Activated naive CD8-positive, alpha-beta T cell treated with anti-CD3 and anti-CD28 coated beads, Interleukin-2, amount 10 ng/mL, durations not matched to agents 7 days and 5 days (primary cell): ENCODE results near the gene NOX5. TPM values are rescaled to one million over a fixed set of nuclear protein-coding genes. Genes with fewer than 3 reads are reported as not detected.

ENCODE experiments used
- ATAC-seq: fragments of 150-1000 bp; cut with Tn5 transposase; one replicate; pipeline ENCODE4 v1.10.0; 2021; ENCODE audit warnings: low read depth, moderate library complexity
- POLR2A ChIA-PET: fragments of 350-600 bp; sonication (Branson Sonifier 250); formaldehyde crosslinking; loops from one replicate; lab custom pipeline; 2021; ENCODE audit warnings: antibody characterized with exemption; lab: Charles Lee
- DNase-seq: peaks from one replicate; pipeline ENCODE4 v3.0.0; 2021
- H3K27ac Mint-ChIP-seq: one replicate; pipeline ENCODE4 v1.8.0; 2022; ENCODE audit warnings: mild to moderate bottlenecking, mixed read lengths
- H3K27me3 Mint-ChIP-seq: one replicate; pipeline ENCODE4 v1.8.0; 2022; ENCODE audit warnings: mild to moderate bottlenecking, moderate library complexity, mixed read lengths
- H3K36me3 Mint-ChIP-seq: one replicate; pipeline ENCODE4 v1.8.0; 2021; ENCODE audit warnings: mild to moderate bottlenecking, mixed read lengths
- H3K4me1 Mint-ChIP-seq: one replicate; pipeline ENCODE4 v1.8.0; 2021; ENCODE audit warnings: mixed read lengths
- H3K4me3 Mint-ChIP-seq: one replicate; pipeline ENCODE4 v1.8.0; 2022; ENCODE audit warnings: mild to moderate bottlenecking, moderate library complexity, mixed read lengths
- H3K9me3 Mint-ChIP-seq: one replicate; pipeline ENCODE4 v1.8.0; 2021; ENCODE audit warnings: mixed read lengths
- total RNA-seq, 2 experiments: library from RNA; stranded (reverse); gene quantifications; one replicate each; pipeline ENCODE4 v1.2.3, GENCODE V29; 2021

NOX5 gene
- total RNA-seq, 2 experiments from 2014 or later: 0.06 TPM; not detected in 1

DNA sequence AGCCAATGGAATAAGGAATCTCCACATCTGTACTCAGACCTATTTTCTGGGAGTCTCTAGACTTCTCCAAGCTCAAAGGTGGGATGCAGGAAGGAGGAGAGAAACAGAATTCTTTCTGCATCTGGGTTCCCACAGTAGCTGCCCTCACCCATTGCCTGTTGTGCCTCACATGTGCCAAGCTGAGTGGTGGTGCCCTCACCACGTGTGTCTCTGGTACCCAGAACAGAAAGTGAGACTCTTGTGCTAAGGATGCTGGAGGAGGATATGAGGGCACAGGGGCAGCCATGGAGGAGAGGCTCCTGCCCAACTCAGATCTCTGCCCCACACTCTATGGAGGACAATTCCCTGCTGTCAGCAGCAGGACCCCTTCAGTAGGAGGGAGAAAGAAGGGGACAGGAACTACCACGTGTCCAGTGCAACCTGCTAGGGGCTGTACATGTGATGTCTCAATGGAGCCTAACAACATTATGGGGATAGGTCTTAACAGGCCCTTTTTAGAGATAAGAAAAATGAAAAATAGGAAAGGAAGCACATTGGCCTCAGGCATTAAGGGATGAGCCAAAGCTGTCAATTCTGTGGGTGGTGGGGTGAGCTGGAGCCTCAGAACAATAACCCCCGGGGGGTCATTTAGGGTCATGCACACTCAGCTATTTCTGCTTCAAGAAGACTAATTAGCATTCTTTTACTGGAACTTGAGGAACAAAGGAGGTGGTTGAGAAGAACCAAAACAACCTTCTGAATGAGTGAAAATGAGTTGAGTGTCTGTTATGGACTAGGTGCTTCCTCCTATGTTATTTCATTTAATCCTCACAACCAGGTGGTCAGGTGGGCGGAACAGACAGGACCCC, 16.3 kb upstream of the NOX5 start:
- H3K36me3 Mint-ChIP-seq: no peaks in the 10 kb centered on the region
- ATAC-seq (no peak), DNase-seq (no peak)
- no peak overlapping the region for H3K27ac Mint-ChIP-seq
- peaks cover 4% of the 10 kb centered on the region for H3K27me3 Mint-ChIP-seq
- no peaks in the 10 kb centered on the region for H3K9me3 Mint-ChIP-seq
- no peak overlapping the region for H3K4me3 Mint-ChIP-seq
- no peaks in the 10 kb centered on the region for H3K4me1 Mint-ChIP-seq
- POLR2A ChIA-PET: no interaction called here

- ATAC-seq (no peak), DNase-seq (no peak)
- POLR2A ChIA-PET: no interaction called here
- Mint-ChIP-seq H3K4me1 (no peaks in the 10 kb centered on the region), H3K36me3 (no peaks in the 10 kb centered on the region), H3K27ac (no peak overlapping the region), H3K9me3 (no peaks in the 10 kb centered on the region), H3K4me3 (no peak overlapping the region), H3K27me3 (peaks cover 4% of the 10 kb centered on the region)
These were observed 15.4 kb upstream of the NOX5 start for GRCh38 chr15:68999091-68999490.

DNA sequence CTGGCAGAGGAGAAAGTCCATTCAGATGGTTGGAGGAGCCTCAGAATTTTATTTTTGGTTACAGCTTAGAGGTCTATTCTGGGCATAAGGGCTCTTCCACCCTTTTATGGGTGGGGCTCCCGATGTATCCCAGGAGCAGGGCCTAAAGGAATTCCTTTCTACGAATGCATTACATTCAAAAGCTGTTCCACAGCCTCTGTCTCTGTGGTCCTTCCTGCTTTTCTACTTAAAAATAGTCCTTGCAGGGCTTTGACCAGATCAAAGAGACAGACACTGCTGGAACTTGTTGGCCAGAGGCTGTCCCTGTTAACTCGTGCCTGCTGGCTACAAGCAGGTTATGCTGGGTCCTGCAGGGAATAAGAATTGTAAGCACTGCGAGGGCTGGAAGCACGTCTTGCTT, 14.4 kb upstream of the NOX5 start:
- no peaks in the 10 kb centered on the region for H3K36me3 Mint-ChIP-seq
- no peaks in the 10 kb centered on the region for H3K4me1 Mint-ChIP-seq
- ATAC-seq (no peak), DNase-seq (no peak)
- peaks cover 8% of the 10 kb centered on the region for H3K27me3 Mint-ChIP-seq
- POLR2A ChIA-PET: no interaction called here
- H3K4me3 Mint-ChIP-seq: no peak overlapping the region
- no peak overlapping the region for H3K27ac Mint-ChIP-seq
- peaks cover 1% of the 10 kb centered on the region for H3K9me3 Mint-ChIP-seq

DNA sequence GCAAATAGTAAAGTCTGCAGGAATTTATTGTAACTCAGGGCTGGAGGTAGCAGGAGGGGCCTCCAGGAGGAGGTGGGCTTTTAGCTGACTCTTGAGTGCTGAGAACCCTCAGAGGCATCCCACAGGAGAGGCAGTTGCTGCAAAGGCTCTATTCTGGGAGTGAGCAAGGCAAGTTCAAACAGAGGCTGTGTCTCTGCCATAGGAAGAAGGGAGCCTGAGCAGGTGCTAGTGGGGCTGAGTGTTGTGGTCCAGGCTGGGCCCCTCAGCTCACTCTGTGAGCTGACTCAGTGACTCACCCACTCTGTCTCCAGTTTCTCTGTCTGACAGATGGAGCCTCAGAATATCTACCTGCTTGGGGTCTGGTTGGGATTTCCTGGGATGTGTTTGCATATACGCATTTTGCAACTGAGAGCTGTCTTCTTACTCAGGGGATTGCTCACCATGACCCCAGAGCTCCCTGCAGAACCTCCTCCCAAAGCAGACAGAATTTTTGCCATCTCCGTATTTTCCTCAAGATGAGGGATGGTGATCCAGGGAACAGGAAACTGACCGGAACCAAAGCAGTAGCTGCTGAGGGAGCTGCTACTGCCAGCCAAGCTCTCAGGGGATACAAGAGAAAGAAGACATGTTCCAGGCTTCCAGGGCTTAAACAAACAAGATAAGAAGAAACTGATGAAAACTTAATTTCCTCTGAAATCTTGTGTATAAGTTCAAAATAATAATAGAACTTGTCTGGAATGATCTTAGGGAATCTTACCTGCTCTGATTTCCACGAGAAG, 13.6 kb upstream of the NOX5 start:
- DNase-seq: no peak
- Mint-ChIP-seq H3K9me3 (peaks cover 1% of the 10 kb centered on the region), H3K4me3 (no peak overlapping the region), H3K27me3 (peaks cover 10% of the 10 kb centered on the region), H3K27ac (no peak overlapping the region), H3K4me1 (no peaks in the 10 kb centered on the region), H3K36me3 (no peaks in the 10 kb centered on the region)
- POLR2A ChIA-PET: no interaction called here
- ATAC-seq: no peak

GRCh38 chr15:69002783-69003182, 11.7 kb upstream of the NOX5 start:
- DNase-seq (no peak), ATAC-seq (no peak)
- H3K27me3 Mint-ChIP-seq: peaks cover 11% of the 10 kb centered on the region
- no peak overlapping the region for H3K27ac Mint-ChIP-seq
- peaks cover 3% of the 10 kb centered on the region for H3K36me3 Mint-ChIP-seq
- no peaks in the 10 kb centered on the region for H3K4me1 Mint-ChIP-seq
- POLR2A ChIA-PET: no interaction called here
- peaks cover 4% of the 10 kb centered on the region for H3K9me3 Mint-ChIP-seq
- H3K4me3 Mint-ChIP-seq: no peak overlapping the region

DNA sequence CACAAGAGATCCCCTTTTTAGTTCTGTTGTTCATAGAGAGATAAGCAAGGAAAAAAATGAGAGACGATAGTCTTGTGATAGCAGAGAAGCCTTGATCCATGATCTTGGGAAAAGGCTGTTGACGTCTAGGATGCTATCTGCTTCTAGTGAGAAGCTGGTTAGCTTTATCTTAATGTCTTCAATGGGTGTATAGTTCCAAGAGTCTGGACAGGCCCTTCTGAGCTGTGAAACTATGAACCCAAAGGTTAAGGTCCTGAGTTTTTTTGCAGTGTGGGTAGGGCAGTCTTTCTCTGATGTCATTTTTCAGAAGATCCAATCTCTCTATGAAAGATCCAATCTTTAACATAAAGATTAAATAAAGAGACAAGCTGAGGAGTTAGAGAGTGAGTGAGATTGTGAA, 10.5 kb upstream of the NOX5 start:
- Mint-ChIP-seq H3K27me3 (peaks cover 13% of the 10 kb centered on the region), H3K4me3 (no peak overlapping the region), H3K9me3 (peaks cover 9% of the 10 kb centered on the region), H3K36me3 (peaks cover 3% of the 10 kb centered on the region), H3K27ac (no peak overlapping the region), H3K4me1 (no peaks in the 10 kb centered on the region)
- POLR2A ChIA-PET: no interaction called here
- ATAC-seq (no peak), DNase-seq (no peak)

DNA sequence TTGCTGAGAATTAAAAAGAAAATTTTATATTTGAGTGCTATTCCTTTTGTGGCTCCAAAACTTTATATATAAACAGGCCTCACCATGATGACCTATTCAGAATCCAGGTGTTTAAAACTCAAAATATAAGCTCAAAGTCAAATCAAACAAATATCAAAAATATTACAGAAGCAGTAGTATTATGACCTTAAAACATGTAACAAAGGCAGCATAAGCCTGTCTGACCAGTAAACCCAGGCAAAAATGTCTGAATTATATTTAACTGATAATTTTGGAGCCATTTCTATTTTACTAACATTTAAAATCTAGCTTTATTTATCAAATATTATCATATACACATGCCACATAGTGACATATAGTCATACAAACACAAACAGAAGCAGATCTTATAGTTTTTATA, 6.4 kb upstream of the NOX5 start:
- H3K36me3 Mint-ChIP-seq: peaks cover 3% of the 10 kb centered on the region

DNA sequence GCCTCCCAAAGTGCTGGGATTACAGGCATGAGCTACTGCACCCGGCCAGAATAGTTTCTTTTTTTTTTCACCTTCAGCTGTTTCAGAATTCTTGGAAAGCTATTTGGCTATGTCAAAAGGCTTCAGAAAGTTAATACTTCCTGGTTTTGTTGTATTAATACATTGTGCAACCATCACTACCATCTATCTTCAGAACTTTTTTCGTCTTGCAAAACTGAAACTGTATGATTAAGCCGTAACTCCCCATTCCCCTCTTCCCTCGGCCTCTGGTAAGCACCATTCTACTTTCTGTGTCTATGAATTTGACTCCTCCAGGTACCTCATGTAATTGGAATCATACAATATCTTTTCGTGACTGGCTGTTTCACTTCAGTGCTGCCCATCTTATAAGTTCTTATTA, 5.2 kb upstream of the NOX5 start:
- ATAC-seq: no peak
- Mint-ChIP-seq H3K9me3 (peaks cover 18% of the 10 kb centered on the region), H3K4me3 (no peak overlapping the region)

More for the DNA sequence above, 6.4 kb upstream of the NOX5 start:
- POLR2A ChIA-PET: no interaction called here
- Mint-ChIP-seq H3K27ac (no peak overlapping the region), H3K4me1 (no peaks in the 10 kb centered on the region), H3K27me3 (peaks cover 14% of the 10 kb centered on the region), H3K4me3 (no peak overlapping the region), H3K9me3 (peaks cover 18% of the 10 kb centered on the region)
- DNase-seq (no peak), ATAC-seq (no peak)

DNA sequence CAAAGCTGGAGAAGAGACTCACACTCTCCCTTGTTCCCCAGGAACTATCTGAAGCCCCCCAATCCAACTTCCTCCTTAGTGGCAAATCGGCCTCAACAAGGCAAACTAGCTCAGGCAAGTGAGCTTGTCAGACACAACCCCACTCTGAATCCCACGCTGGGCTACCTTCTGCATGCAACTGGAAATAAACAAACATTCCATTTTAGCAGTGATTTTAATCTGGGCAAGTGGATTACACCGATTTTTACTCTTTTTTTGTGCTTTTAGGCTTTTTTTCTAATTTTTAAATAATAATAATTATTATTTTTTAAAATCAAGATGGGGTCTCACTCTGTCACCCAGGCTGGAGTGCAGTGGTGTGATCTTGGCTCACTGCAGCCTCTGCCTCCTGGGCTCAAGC, 2.9 kb upstream of the NOX5 start:
- Mint-ChIP-seq H3K4me3 (no peak overlapping the region), H3K27me3 (peaks cover 14% of the 10 kb centered on the region), H3K9me3 (peaks cover 17% of the 10 kb centered on the region), H3K36me3 (peaks cover 3% of the 10 kb centered on the region), H3K27ac (no peak overlapping the region), H3K4me1 (no peaks in the 10 kb centered on the region)
- DNase-seq (no peak), ATAC-seq (no peak)
- POLR2A ChIA-PET: no interaction called here

More for the DNA sequence above, 5.2 kb upstream of the NOX5 start:
- POLR2A ChIA-PET: no interaction called here
- DNase-seq: no peak
- Mint-ChIP-seq H3K27ac (no peak overlapping the region), H3K27me3 (peaks cover 14% of the 10 kb centered on the region), H3K36me3 (peaks cover 3% of the 10 kb centered on the region), H3K4me1 (no peaks in the 10 kb centered on the region)

DNA sequence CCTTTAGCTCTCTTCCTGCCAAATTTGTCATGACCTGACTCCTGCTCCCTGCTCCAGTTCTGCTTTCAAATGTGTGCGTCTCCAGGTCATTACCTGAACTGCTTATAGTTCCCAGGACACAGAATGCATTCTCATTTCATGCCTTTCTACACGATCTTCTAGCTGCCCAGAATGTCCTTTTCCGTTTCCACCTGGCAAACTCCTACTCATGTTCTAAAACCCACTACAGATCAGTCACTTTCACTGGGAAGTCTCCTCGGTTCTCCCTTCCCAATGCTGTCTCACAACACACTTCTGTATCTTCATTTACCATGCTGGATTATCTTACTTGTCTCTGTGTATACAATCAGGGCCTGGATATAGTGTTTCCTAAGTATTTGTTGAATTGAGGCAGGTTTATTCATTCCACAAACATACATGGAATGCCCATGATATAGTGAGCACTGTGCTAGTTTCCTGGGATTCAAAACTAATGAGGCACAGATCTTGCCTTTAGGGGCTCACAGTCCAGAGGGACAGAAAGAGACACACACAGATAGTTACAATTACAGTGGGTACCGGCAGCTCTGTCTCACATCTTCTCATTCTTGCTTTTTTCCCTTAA, 1.6 kb upstream of the NOX5 start:
- ATAC-seq (no peak), DNase-seq (no peak)
- Mint-ChIP-seq H3K9me3 (peaks cover 13% of the 10 kb centered on the region), H3K4me3 (no peak overlapping the region), H3K27me3 (peaks cover 11% of the 10 kb centered on the region), H3K27ac (no peak overlapping the region), H3K4me1 (no peaks in the 10 kb centered on the region), H3K36me3 (no peaks in the 10 kb centered on the region)
- POLR2A ChIA-PET: no interaction called here

DNA sequence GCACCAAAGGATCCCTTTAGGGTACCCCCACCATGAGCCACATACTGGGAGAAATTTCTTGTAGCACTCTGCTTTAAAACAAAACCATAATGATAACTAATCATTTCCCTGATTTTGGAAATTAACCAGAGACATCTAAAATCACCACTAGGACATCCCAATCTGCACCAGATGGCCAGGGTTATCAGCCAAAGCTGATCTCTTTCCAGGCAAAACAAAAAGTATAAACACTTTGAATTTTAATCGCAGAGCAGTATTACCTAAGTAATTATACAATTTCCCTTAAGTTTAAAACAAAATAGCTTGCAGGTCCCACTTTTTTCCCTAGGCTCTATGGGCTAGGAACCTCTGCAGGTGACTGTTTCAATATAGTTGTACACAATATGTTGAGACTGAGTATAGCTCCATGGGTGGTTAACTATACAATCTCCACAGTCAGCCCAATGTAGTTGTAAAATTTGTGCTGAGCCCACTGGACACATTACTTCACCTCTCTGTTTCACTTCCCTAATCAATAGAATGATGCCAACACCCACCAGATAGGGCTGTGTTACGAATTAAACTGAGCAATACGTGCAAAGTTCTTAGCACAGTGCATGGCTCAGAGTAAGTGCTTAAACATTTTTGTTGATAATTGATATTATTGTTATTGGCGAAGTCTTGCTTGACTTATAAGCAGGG, 629 bp upstream of the NOX5 start:
- Mint-ChIP-seq H3K9me3 (peaks cover 9% of the 10 kb centered on the region), H3K4me3 (no peak overlapping the region), H3K4me1 (no peaks in the 10 kb centered on the region), H3K36me3 (no peaks in the 10 kb centered on the region), H3K27me3 (peaks cover 10% of the 10 kb centered on the region), H3K27ac (no peak overlapping the region)
- DNase-seq (no peak), ATAC-seq (no peak)
- POLR2A ChIA-PET: no interaction called here

GRCh38 chr15:69015591-69015990, 1.1 kb downstream of the NOX5 start:
- DNase-seq (no peak), ATAC-seq (no peak)
- POLR2A ChIA-PET: no interaction called here
- Mint-ChIP-seq H3K4me3 (no peak overlapping the region), H3K4me1 (no peaks in the 10 kb centered on the region), H3K27ac (no peak overlapping the region), H3K27me3 (peaks cover 13% of the 10 kb centered on the region), H3K9me3 (no peaks in the 10 kb centered on the region), H3K36me3 (no peaks in the 10 kb centered on the region)

DNA sequence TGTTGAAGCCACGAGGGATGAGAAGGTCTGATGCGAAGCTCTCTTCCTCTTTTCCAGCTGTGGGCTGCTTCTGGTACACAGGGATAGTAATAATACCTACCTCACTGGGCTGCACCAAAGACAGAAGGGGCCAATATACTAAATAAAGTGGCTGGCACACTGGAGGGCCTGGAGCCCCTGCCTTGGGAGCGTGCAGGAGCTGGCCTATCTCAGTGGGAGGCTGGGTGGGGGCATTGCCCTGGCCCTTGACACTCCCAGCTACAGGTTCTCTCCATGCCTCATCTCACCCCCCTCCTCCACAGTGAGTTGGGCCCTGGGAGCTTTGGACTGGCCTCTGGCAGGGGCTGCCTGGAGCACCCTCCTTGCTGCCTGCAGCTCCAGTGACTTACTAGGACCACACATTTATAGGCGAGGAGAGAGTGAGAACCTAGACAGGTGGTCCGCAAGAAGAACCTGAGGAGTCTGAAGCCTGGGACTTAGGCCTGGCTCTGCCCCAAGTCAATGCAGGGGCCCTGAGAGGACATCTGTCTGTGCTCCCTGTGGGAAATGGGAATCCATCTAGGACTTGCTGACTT, 1.6 kb downstream of the NOX5 start:
- no peaks in the 10 kb centered on the region for H3K36me3 Mint-ChIP-seq
- no peak overlapping the region for H3K27ac Mint-ChIP-seq
- H3K9me3 Mint-ChIP-seq: no peaks in the 10 kb centered on the region
- DNase-seq (no peak), ATAC-seq (no peak)
- H3K27me3 Mint-ChIP-seq: peaks cover 13% of the 10 kb centered on the region
- no peaks in the 10 kb centered on the region for H3K4me1 Mint-ChIP-seq
- no peak overlapping the region for H3K4me3 Mint-ChIP-seq
- POLR2A ChIA-PET: no interaction called here
